HepG2 (cell line): ENCODE data around the gene LIN28A.

ENCODE experiments used
- CTCF ChIP-seq: sonication (generic); formaldehyde crosslinking; IDR thresholded peaks from 2 replicates; pipeline ENCODE4 v1.5.0; 2020; ENCODE audit warnings: mild to moderate bottlenecking, missing genetic modification reagents, moderate library complexity
- EZH2 ChIP-seq: conservative IDR thresholded peaks from 2 replicates; pipeline ENCODE4 v1.6.1; 2012; ENCODE audit warnings: mild to moderate bottlenecking, low read depth, low read length, moderate library complexity
- HMGA1 ChIP-seq: sonication (generic); formaldehyde crosslinking; conservative IDR thresholded peaks from 2 replicates; pipeline ENCODE4 v1.4.0; 2020; ENCODE audit warnings: missing genetic modification reagents
- MLX ChIP-seq: IDR thresholded peaks from 2 replicates; pipeline ENCODE4 v1.6.1; 2016
- NR2F6 ChIP-seq, 2 experiments: IDR thresholded peaks; 2 replicates each; pipeline ENCODE4 v1.6.1; 2016; ENCODE audit warnings: antibody characterized with exemption in 1 of 2, mild to moderate bottlenecking in 1 of 2
- SAFB2 ChIP-seq: sonication (generic); formaldehyde crosslinking; IDR thresholded peaks from 2 replicates; pipeline ENCODE4 v1.5.1; 2020; ENCODE audit warnings: missing genetic modification reagents, low read depth, mild to moderate bottlenecking, borderline replicate concordance
- SMAD1 ChIP-seq: sonication (generic); formaldehyde crosslinking; IDR thresholded peaks from 2 replicates; pipeline ENCODE4 v1.4.0; 2020; ENCODE audit warnings: missing genetic modification reagents, low read depth, mild to moderate bottlenecking, borderline replicate concordance
- ZNF24 ChIP-seq: fragments of 450-650 bp; IDR thresholded peaks from 2 replicates; pipeline ENCODE4 v1.6.1; 2017; ENCODE audit warnings: antibody characterized with exemption, mild to moderate bottlenecking
- ZNF678 ChIP-seq: sonication (generic); formaldehyde crosslinking; IDR thresholded peaks from 2 replicates; pipeline ENCODE4 v1.4.0; 2020; ENCODE audit warnings: mild to moderate bottlenecking, missing genetic modification reagents

GRCh38 chr1:26431979-26432695, 21.5 kb downstream of the LIN28A start, which contains the start of gene DHDDS:
- TF ChIP-seq MLX (CRISPR knock-in tag) (peak; percentile 89), ZNF678 (CRISPR knock-in tag) (no peak), NR2F6 (IDR thresholded peaks at IDR 0.05) (no peak), NR2F6 (CRISPR knock-in tag; IDR thresholded peaks at IDR 0.05) (peak; percentile 39), ZNF24 (no peak), CTCF (no peak), SAFB2 (CRISPR knock-in tag) (no peak), SMAD1 (no peak; the same call in 1 of the 2 replicates), HMGA1 (CRISPR knock-in tag) (no peak), EZH2 (no peak)
